NCI-H82 treated with DMSO at 0.1 percent for 48 hours (cell line): Measurements from ENCODE around the gene TBC1D23.
"Not testable (repeated sequence)": the region's sequence is repeated elsewhere in the genome, so short reads cannot be mapped to it uniquely, and the experiment has no call there.

Experiments used
- DNase-seq: peaks from one replicate; lab custom pipeline; 2025; ENCODE audit not compliant: unreplicated experiment; lab: John Stamatoyannopoulos, UW

TBC1D23 gene

GRCh38 chr3:100260685-100261484, at the start of gene TBC1D23:
TBC1D23 (plus strand) TSS chr3:100260992; CDS start chr3:100261019, 27 bp downstream.
- peak; percentile 100 for DNase-seq

- DNase-seq, result no peak
These were observed 46.8 kb upstream of the TBC1D23 start for GRCh38 chr3:100213891-100214573.

GRCh38 chr3:100214574-100214964, 46.2 kb upstream of the TBC1D23 start:
- no peak for DNase-seq

- DNase-seq, result no peak
These were observed 44.1 kb upstream of the TBC1D23 start for GRCh38 chr3:100216713-100217112.

GRCh38 chr3:100221159-100221558, 39.6 kb upstream of the TBC1D23 start:
- DNase-seq, result no peak

GRCh38 chr3:100225193-100225592, 35.6 kb upstream of the TBC1D23 start:
- no peak for DNase-seq

- DNase-seq, result no peak
These were observed 34.9 kb upstream of the TBC1D23 start for GRCh38 chr3:100225883-100226282.

GRCh38 chr3:100226712-100227429, 33.9 kb upstream of the TBC1D23 start:
- no peak for DNase-seq

GRCh38 chr3:100227511-100227921, 33.3 kb upstream of the TBC1D23 start:
- no peak for DNase-seq

GRCh38 chr3:100228247-100228646, 32.5 kb upstream of the TBC1D23 start:
- DNase-seq, result no peak

GRCh38 chr3:100229188-100229587, 31.6 kb upstream of the TBC1D23 start:
- not testable (repeated sequence) for DNase-seq

GRCh38 chr3:100230710-100231109, 30.1 kb upstream of the TBC1D23 start:
- DNase-seq, result no peak

- DNase-seq, result no peak
These were observed 29.1 kb upstream of the TBC1D23 start for GRCh38 chr3:100231668-100232067.

- DNase-seq, result no peak
These were observed 26.4 kb upstream of the TBC1D23 start for GRCh38 chr3:100234364-100234763.

- no peak for DNase-seq
These were observed 22.2 kb upstream of the TBC1D23 start for GRCh38 chr3:100238599-100238998.

GRCh38 chr3:100242471-100242870, 18.3 kb upstream of the TBC1D23 start:
- DNase-seq, result not testable (repeated sequence)

GRCh38 chr3:100244264-100244663, 16.5 kb upstream of the TBC1D23 start:
- no peak for DNase-seq

GRCh38 chr3:100245136-100245535, 15.7 kb upstream of the TBC1D23 start:
- no peak for DNase-seq

GRCh38 chr3:100245927-100246326, 14.9 kb upstream of the TBC1D23 start:
- no peak for DNase-seq

- no peak for DNase-seq
These were observed 13.8 kb upstream of the TBC1D23 start for GRCh38 chr3:100246999-100247398.

- DNase-seq, result no peak
These were observed 8.8 kb upstream of the TBC1D23 start for GRCh38 chr3:100252001-100252400.
